ENCODE measurements around the gene KIF3A. TPM values are rescaled to one million over a fixed set of nuclear protein-coding genes. Genes with fewer than 3 reads are reported as not detected.

The KIF3A gene
- total RNA-seq, 1 experiment from 2014 or later = 12.7 TPM

GRCh38 chr5:132767150-132767549 lies 29.8 kb upstream of the KIF3A start (continued):
- TF ChIP-seq ZBTB33 (IDR thresholded peaks at IDR 0.05; ENCODE audit: extremely low read depth, insufficient replicate concordance, low read length) = no peak
- TF ChIP-seq ELF1 (IDR thresholded peaks at IDR 0.05; ENCODE audit: borderline replicate concordance, low read depth) = no peak
- TF ChIP-seq CBX3 (IDR thresholded peaks at IDR 0.05; ENCODE audit: low read depth) = no peak
- no peak for TF ChIP-seq RAD21 (IDR thresholded peaks at IDR 0.05; ENCODE audit: low read depth)
- TF ChIP-seq ATF3 (IDR thresholded peaks at IDR 0.05) = no peak

GRCh38 chr5:132766806-132767055 lies 29.4 kb upstream of the KIF3A start:
- ChIA-PET POLR2A (interaction anchor here (0.8 kb wide), 1 partner anchor 10 kb away, joined by 3 read pairs; the partner anchor contains the start of gene SEPTIN8), CTCF (interaction anchor here (1.2 kb wide), 1 partner anchor 481 kb away, joined by 4 read pairs; no protein-coding TSS in a partner anchor), RAD21 (ENCODE audit: low non-redundant PET in 1 of 2, low total read pairs in 2 of 2, uncharacterized antibody in 2 of 2, unreplicated experiment in 2 of 2) (no interaction called here)
- no TSS peak for BruUV-seq (replicated peaks)
- Histone ChIP-seq H3K4me2 (ENCODE audit: low read length) (no peak overlapping the region), H3K27ac (ENCODE audit: low read depth, low read length) (no peak overlapping the region), H3K79me2 (ENCODE audit: insufficient read depth, low read length) (peaks cover 7% of the 10 kb centered on the region; the same call in 1 of the 2 replicates), H3K4me3 (replicated peaks in 1 of 2; ENCODE audit: low read depth in 1 of 2, low read length in 2 of 2) (no peak overlapping the region), H4K20me1 (ENCODE audit: insufficient read depth) (no peaks in the 10 kb centered on the region), H2AFZ (ENCODE audit: low read depth, low read length, poor library complexity, severe bottlenecking) (no peak overlapping the region), H3K9me3 (ENCODE audit: control insufficient read depth in 1 of 2, insufficient read depth in 1 of 2, low read depth in 1 of 2, low read length in 2 of 2) (no peaks in the 10 kb centered on the region), H3K9me2 (ENCODE audit: insufficient read depth) (no peaks in the 10 kb centered on the region), H3K4me1 (ENCODE audit: control insufficient read depth in 1 of 2, insufficient read depth in 2 of 2, low read length in 2 of 2) (0 out of 4 replicates have a peak, but pooled peaks cover 4% of the 10 kb centered on the region in 2 experiments), H3K9ac (ENCODE audit: low read length) (no peak overlapping the region), H3K36me3 (ENCODE audit: control insufficient read depth in 1 of 2, insufficient read depth in 2 of 2, low read length in 2 of 2) (peaks cover 4 to 5% of the 10 kb centered on the region in 2 experiments; a peak in 1 of 4 replicates), H3K27me3 (ENCODE audit: insufficient read depth, low read length) (no peaks in the 10 kb centered on the region)
- no peak for ATAC-seq
- intact Hi-C loops (cut with micrococcal nuclease) = no loop called here
- DNase-seq (ENCODE audit: low read depth, low spot score) = no peak
- TF ChIP-seq FOSL1 (IDR thresholded peaks at IDR 0.05; ENCODE audit: low read depth) (no peak), RAD21 (IDR thresholded peaks at IDR 0.05; ENCODE audit: low read depth) (no peak), ATF3 (IDR thresholded peaks at IDR 0.05) (no peak), POLR2AphosphoS5 (IDR thresholded peaks at IDR 0.05; ENCODE audit: low read depth, low read length) (no peak), ZNF274 (IDR thresholded peaks at IDR 0.05; ENCODE audit: low read depth, low read length) (no peak), CEBPB (IDR thresholded peaks at IDR 0.05; ENCODE audit: low read depth) (no peak), SRF (IDR thresholded peaks at IDR 0.05; ENCODE audit: low read depth) (no peak), SIN3A (IDR thresholded peaks at IDR 0.05; ENCODE audit: low read depth) (no peak), TCF7L2 (IDR thresholded peaks at IDR 0.05; ENCODE audit: borderline replicate concordance, extremely low read depth, insufficient read depth, insufficient read length) (no peak), JUND (IDR thresholded peaks at IDR 0.05) (no peak), CBX3 (IDR thresholded peaks at IDR 0.05; ENCODE audit: low read depth) (no peak), REST (IDR thresholded peaks at IDR 0.05; ENCODE audit: low read depth) (no peak), EGR1 (IDR thresholded peaks at IDR 0.05; ENCODE audit: low read depth) (no peak), MAX (IDR thresholded peaks at IDR 0.05) (no peak), ZBTB33 (IDR thresholded peaks at IDR 0.05; ENCODE audit: extremely low read depth, insufficient replicate concordance, low read length) (no peak)
